Cardiac fibroblast (primary cell): ENCODE measurements around the gene EFHD2.
"Not testable (repeated sequence)": the region's sequence is repeated elsewhere in the genome, so short reads cannot be mapped to it uniquely, and the experiment has no call there.

ENCODE experiments used
- DNase-seq, 2 donors: peaks; one replicate each; pipeline versions ENCODE4 v3.0.0 to v3.0.0-alpha.2; 2010; ENCODE audit warnings: low read depth in 2 of 2
- H3K4me3 ChIP-seq, 2 donors: replicated peaks in 1 of 2; 1 replicate in 1 of 2; 2 replicates in 1 of 2; pipeline ENCODE4 v1.5.1; 2011; ENCODE audit warnings: low read depth in 2 of 2, low read length in 2 of 2, mild to moderate bottlenecking in 2 of 2, moderate library complexity in 1 of 2
- CTCF ChIP-seq: IDR thresholded peaks from one replicate; pipeline ENCODE4 v1.5.1; 2011; ENCODE audit warnings: low read depth, mild to moderate bottlenecking, low read length, inconsistent platforms

EFHD2 gene

DNA sequence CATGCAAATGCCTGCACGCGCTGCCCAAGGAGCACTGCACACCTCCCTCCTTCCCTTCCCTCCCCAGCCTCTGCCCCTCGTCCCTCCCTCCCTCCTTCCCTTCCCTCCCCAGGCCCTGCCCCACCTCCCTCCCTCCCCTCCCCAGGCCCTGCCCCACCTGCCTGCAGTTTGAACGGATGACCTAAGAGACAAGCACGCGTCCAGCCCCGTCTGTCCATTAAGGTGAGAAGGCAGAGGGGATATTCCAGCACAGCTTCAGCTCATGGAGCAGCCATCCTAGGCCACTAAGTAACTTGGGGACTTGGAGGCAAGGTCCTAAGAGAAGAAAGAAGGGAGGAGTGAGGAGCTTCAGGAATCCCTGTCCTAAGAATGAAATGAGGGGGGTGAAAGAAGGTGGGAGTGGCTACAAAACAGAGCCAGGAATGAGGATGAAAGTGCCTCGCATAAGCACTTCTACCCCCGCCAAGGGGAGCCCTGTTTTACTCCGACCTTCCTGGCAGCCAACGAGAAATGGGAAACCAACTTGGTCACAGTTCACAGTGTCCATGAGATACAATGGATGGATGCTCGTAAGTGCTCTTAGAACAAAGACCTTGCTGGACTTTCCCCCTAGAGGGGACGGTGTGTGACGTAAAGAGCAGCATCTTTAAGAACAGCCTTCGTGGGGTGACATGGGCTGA is 21.3 kb upstream of the EFHD2 start:
- no peak for TF ChIP-seq CTCF
- no peak for DNase-seq

DNA sequence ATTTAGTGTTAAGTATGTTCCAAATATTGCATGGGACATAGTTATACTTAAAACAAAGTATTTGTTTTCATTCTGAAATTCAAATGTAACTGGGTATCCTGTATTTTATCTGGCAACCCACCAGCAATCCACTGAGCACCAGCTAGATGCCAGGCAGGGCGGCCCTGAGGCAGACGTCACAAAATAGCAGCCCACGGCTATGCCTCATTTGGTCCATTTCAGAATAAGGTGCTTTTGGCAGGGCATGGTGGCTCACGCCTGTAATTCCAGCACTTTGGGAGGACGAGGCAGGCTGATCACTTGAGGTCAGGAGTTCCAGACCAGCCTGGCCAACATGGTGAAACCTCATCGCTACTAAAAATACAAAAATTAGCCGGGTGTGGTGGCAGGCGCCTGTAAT is 19.9 kb upstream of the EFHD2 start:
- DNase-seq, H3K4me3 ChIP-seq: not testable (repeated sequence)

More for the DNA sequence above, 21.3 kb upstream of the EFHD2 start:
- no peak overlapping the region for H3K4me3 ChIP-seq

DNA sequence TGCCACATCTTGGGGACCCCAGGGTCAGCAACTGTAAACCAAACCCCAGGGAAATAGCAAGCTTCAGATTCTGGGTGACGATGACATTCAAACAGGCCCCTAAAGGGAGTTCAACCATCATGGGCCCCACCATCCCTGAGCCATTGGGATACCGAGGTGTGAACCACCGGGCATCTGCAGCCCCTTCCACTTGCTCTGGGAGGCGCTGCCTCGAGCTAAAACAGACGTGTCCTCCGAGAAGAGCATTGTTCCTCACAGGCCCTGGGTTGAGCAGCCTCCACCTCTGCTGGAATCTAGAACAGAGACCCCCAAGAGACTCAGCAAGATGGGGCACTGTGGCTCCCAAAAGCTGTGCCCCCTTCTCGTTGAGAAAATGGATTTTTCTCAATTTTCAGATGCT is 19.0 kb upstream of the EFHD2 start:
- TF ChIP-seq CTCF = no peak
- no peak for DNase-seq
- no peak overlapping the region for H3K4me3 ChIP-seq

- DNase-seq = no peak
- H3K4me3 ChIP-seq = no peak overlapping the region
- no peak for TF ChIP-seq CTCF
Observed at GRCh38 chr1:15391366-15391765, 18.3 kb upstream of the EFHD2 start.

GRCh38 chr1:15393475-15394257 is 16.0 kb upstream of the EFHD2 start:
- DNase-seq = no peak
- TF ChIP-seq CTCF = no peak
- no peak overlapping the region for H3K4me3 ChIP-seq

DNA sequence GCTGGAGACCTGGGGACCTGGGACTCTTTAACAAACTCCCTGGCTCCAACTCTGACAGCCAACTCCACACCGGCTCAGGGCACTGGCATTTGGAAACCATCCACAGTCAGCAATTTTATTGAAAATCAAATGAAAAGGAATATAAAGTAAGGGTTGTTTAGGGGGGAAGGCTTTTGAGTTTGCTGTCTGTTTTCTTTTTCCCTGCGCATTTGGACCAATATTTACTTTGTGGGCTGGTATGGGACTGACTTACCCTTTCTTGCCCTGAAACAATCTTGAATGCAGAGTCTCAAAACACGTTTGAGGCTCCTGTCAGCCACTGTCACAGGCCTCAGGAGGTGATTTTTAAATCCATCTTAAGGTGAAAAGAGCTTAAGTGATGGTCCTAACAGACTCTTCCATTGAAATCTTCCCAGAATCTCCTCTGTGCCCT is 15.4 kb upstream of the EFHD2 start:
- TF ChIP-seq CTCF = no peak
- no peak for DNase-seq
- H3K4me3 ChIP-seq = no peak overlapping the region

DNA sequence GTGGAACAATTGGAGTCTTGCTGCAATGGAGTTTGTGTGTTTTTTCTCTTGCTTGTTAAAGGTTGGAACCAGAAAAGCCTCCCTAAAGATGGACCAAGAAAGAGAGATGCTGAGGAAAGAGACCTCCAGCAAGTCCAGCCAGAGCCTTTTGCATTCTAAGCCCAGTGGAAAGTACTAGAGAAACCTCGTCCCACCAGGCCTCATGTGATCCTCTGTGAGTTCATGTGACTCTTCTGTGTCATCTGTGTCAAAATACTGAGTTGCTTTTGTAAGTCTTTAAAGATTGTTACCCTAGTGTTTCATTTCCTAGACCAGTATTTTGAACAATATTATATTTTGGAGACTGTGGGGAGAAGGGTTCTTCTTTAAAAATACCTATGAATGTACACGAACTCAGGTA is 12.5 kb upstream of the EFHD2 start:
- no peak for DNase-seq
- TF ChIP-seq CTCF = no peak
- no peak overlapping the region for H3K4me3 ChIP-seq
